Liver (tissue), 9 donors: Measurements from ENCODE around the gene DZANK1. TPM values are rescaled to one million over a fixed set of nuclear protein-coding genes. Genes with fewer than 3 reads are reported as not detected.

Experiments
- DNase-seq: peaks from one replicate; pipeline ENCODE4 v3.0.0-alpha.2; 2017; ENCODE audit warnings: low spot score
- H3K27ac ChIP-seq, 2 donors: one replicate each; pipeline ENCODE4 v1.7.0; 2013; ENCODE audit warnings: inconsistent platforms in 2 of 2, low read length in 2 of 2, control low read depth in 1 of 2, low read depth in 1 of 2, mild to moderate bottlenecking in 1 of 2
- H3K27me3 ChIP-seq, 4 donors: one replicate each; pipeline versions ENCODE4 v1.6.1 to v1.7.0; 2013; ENCODE audit warnings: low read length in 3 of 4, inconsistent platforms in 1 of 4, mild to moderate bottlenecking in 1 of 4, moderate library complexity in 1 of 4; ENCODE audit not compliant: control insufficient read depth in 4 of 4, insufficient read depth in 4 of 4
- H3K36me3 ChIP-seq, 4 donors: one replicate each; pipeline versions ENCODE4 v1.6.1 to v1.7.0; 2013; ENCODE audit warnings: low read length in 3 of 4, mild to moderate bottlenecking in 3 of 4, low read depth in 1 of 4, moderate library complexity in 1 of 4; ENCODE audit not compliant: control insufficient read depth in 4 of 4, insufficient read depth in 3 of 4
- H3K4me1 ChIP-seq, 4 donors: one replicate each; pipeline versions ENCODE4 v1.6.1 to v1.7.0; 2013; ENCODE audit warnings: low read length in 3 of 4, mild to moderate bottlenecking in 3 of 4, moderate library complexity in 1 of 4; ENCODE audit not compliant: control insufficient read depth in 4 of 4, insufficient read depth in 4 of 4
- H3K4me3 ChIP-seq, 3 donors: one replicate each; pipeline versions ENCODE4 v1.6.1 to v1.7.0; 2013; ENCODE audit warnings: low read length in 3 of 3, control low read depth in 1 of 3, low read depth in 1 of 3, mild to moderate bottlenecking in 1 of 3
- H3K9ac ChIP-seq, 2 donors: one replicate each; pipeline ENCODE4 v1.7.0; 2013; ENCODE audit warnings: low read length in 2 of 2, mild to moderate bottlenecking in 2 of 2, moderate library complexity in 2 of 2, control low read depth in 1 of 2, low read depth in 1 of 2
- H3K9me3 ChIP-seq, 4 donors: one replicate each; pipeline versions ENCODE4 v1.6.1 to v1.7.0; 2013; ENCODE audit warnings: low read length in 3 of 4; ENCODE audit not compliant: control insufficient read depth in 4 of 4
- ATF3 ChIP-seq: IDR thresholded peaks from 2 replicates; pipeline ENCODE4 v1.6.1; 2016; ENCODE audit warnings: antibody characterized with exemption
- CTCF ChIP-seq: fragments of 150-350 bp; IDR thresholded peaks from 2 replicates; pipeline ENCODE4 v1.5.1; 2017; ENCODE audit warnings: improper control_type of control experiment, low read depth, low read length; ENCODE audit not compliant: missing input control
- EGR1 ChIP-seq, 2 donors: IDR thresholded peaks; 2 replicates each; pipeline ENCODE4 v1.6.1; 2016 to 2018; ENCODE audit warnings: antibody characterized with exemption in 2 of 2, low read depth in 2 of 2
- FOXA1 ChIP-seq: IDR thresholded peaks from 2 replicates; pipeline ENCODE4 v1.6.1; 2016; ENCODE audit warnings: antibody characterized with exemption
- FOXA2 ChIP-seq: IDR thresholded peaks from 2 replicates; pipeline ENCODE4 v1.6.1; 2016; ENCODE audit warnings: antibody characterized with exemption
- GABPA ChIP-seq, 2 donors: IDR thresholded peaks in 1 of 2; conservative IDR thresholded peaks in 1 of 2; 2 replicates each; pipeline ENCODE4 v1.6.1; 2016; ENCODE audit warnings: antibody characterized with exemption in 2 of 2, mild to moderate bottlenecking in 1 of 2, moderate library complexity in 1 of 2
- HNF4A ChIP-seq, 2 donors: conservative IDR thresholded peaks; 2 replicates each; pipeline ENCODE4 v1.6.1; 2016; ENCODE audit warnings: antibody characterized with exemption in 2 of 2, mild to moderate bottlenecking in 2 of 2
- HNF4G ChIP-seq: IDR thresholded peaks from 2 replicates; pipeline ENCODE4 v1.6.1; 2016; ENCODE audit warnings: antibody characterized with exemption
- JUND ChIP-seq, 2 donors: IDR thresholded peaks; 2 replicates each; pipeline ENCODE4 v1.6.1; 2016; ENCODE audit warnings: antibody characterized with exemption in 2 of 2
- NR2F2 ChIP-seq: IDR thresholded peaks from 2 replicates; pipeline ENCODE4 v1.6.1; 2016; ENCODE audit warnings: antibody characterized with exemption
- RAD21 ChIP-seq, 2 donors: IDR thresholded peaks; 2 replicates each; pipeline ENCODE4 v1.6.1; 2016; ENCODE audit warnings: antibody characterized with exemption in 2 of 2, mild to moderate bottlenecking in 2 of 2
- RXRA ChIP-seq, 2 donors: IDR thresholded peaks; 2 replicates each; pipeline ENCODE4 v1.6.1; 2017 to 2018; ENCODE audit warnings: antibody characterized with exemption in 2 of 2, mild to moderate bottlenecking in 1 of 2
- SP1 ChIP-seq: IDR thresholded peaks from 2 replicates; pipeline ENCODE4 v1.6.1; 2018; ENCODE audit warnings: antibody characterized with exemption, mild to moderate bottlenecking
- TAF1 ChIP-seq: conservative IDR thresholded peaks from 2 replicates; pipeline ENCODE4 v1.6.1; 2016; ENCODE audit warnings: antibody characterized with exemption, mild to moderate bottlenecking
- YY1 ChIP-seq: IDR thresholded peaks from 2 replicates; pipeline ENCODE4 v1.6.1; 2016; ENCODE audit warnings: antibody characterized with exemption, mild to moderate bottlenecking
- ZBTB33 ChIP-seq: IDR thresholded peaks from 2 replicates; pipeline ENCODE4 v1.6.1; 2016; ENCODE audit warnings: antibody characterized with exemption
- WGBS: extraction: QIAGEN DNeasy Blood & Tissue Kit; methylation state at CpG from one replicate; pipeline ENCODE4 v1.1.7; 2013; 5-methylcytosine and 5-hydroxymethylcytosine counted together
- polyA plus RNA-seq, 2 donors: library from polyadenylated mRNA; stranded (reverse) in 1 of 2; unstranded in 1 of 2; fragments of 200-250 nt in 1 of 2; fragments of >200 nt in 1 of 2; fragmentation: Nextera tagmentation in 1 of 2; extraction: Ambion mirVana in 1 of 2; gene quantifications; one replicate each; pipeline versions ENCODE4 v1.2.1 to v1.2.3, GENCODE V29; 2013 to 2015
- total RNA-seq, 2 donors: library from RNA; depleted of rRNA; stranded (reverse); fragments of >200 nt; gene quantifications; one replicate each; pipeline ENCODE4 v1.2.3, GENCODE V29; 2014
- TF ChIP-seq, protein P1 (sequence below): IDR thresholded peaks from 2 replicates; pipeline ENCODE4 v1.6.1; 2016; ENCODE audit warnings: antibody characterized with exemption
- donor health status: healthy.
- donor health status: healthy.
- donor health status: healthy.
- donor health status: healthy.
- donor health status: healthy.

DZANK1 gene
- total and polyA plus RNA-seq, 4 donors = 0.19 to 0.84 (median 0.31) TPM

DNA sequence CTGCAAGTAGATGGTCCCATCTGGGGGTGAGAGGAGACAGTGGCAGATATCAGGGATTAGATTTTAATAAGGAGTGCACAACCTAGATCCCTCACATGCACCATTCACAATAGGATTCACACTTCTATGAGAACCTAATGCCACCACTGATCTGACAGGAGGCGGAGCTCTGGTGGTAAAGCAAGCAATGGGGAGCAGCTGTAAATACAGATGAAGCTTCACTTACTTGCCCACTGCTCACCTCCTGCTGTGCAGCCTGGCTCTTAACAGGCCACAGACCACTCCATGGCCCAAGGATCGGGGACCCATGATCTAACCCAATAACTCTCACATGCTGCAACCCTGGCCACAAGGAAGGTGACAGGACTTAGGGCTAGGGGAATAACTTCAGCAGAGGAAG, 103.1 kb downstream of the DZANK1 start:
- Histone ChIP-seq H3K4me3 (no peak overlapping the region), H3K4me1 (no peaks in the 10 kb centered on the region), H3K9me3 (no peaks in the 10 kb centered on the region), H3K9ac (no peak overlapping the region), H3K27ac (no peak overlapping the region), H3K36me3 (no peaks in the 10 kb centered on the region), H3K27me3 (no peaks in the 10 kb centered on the region)
- no peak for DNase-seq
- TF ChIP-seq GABPA (IDR thresholded peaks at IDR 0.05 in 1 of 2, conservative IDR thresholded peaks at IDR 0.05 in 1 of 2) (no peak), HNF4G (no peak)
- WGBS = 91% methylated on average over 2 of the region's 2 CpGs

- 91% methylated on average over 13 of the region's 13 CpGs for WGBS
- no peak for DNase-seq
These were observed 103.9 kb downstream of the DZANK1 start for GRCh38 chr20:18362916-18363315.

More at GRCh38 chr20:18362916-18363315, 103.9 kb downstream of the DZANK1 start:
- TF ChIP-seq HNF4A (conservative IDR thresholded peaks at IDR 0.05) (no peak), GABPA (IDR thresholded peaks at IDR 0.05 in 1 of 2, conservative IDR thresholded peaks at IDR 0.05 in 1 of 2) (no peak), RAD21 (IDR thresholded peaks at IDR 0.05) (no peak), JUND (IDR thresholded peaks at IDR 0.05) (no peak), FOXA2 (no peak), ATF3 (no peak), ZBTB33 (no peak), SP1 (no peak), FOXA1 (no peak), CTCF (no peak), RXRA (IDR thresholded peaks at IDR 0.05) (no peak), NR2F2 (no peak), TAF1 (no peak), YY1 (no peak), EGR1 (IDR thresholded peaks at IDR 0.05; ENCODE audit: low read depth in 2 of 2) (no peak)
- TF ChIP-seq, protein P1, sequence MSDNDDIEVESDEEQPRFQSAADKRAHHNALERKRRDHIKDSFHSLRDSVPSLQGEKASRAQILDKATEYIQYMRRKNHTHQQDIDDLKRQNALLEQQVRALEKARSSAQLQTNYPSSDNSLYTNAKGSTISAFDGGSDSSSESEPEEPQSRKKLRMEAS = no peak
- Histone ChIP-seq H3K4me1 (no peaks in the 10 kb centered on the region), H3K27me3 (no peaks in the 10 kb centered on the region), H3K9ac (no peak overlapping the region), H3K9me3 (no peaks in the 10 kb centered on the region), H3K27ac (no peak overlapping the region), H3K36me3 (no peaks in the 10 kb centered on the region), H3K4me3 (no peak overlapping the region)
